Neutrophil (primary cell): Measurements from ENCODE around the gene SENP8.

Experiments
- H3K27ac ChIP-seq: fragments of 200-600 bp; sonication (generic); 2 replicates; pipeline ENCODE4 v1.5.1; 2016; ENCODE audit warnings: mild to moderate bottlenecking, moderate library complexity
- H3K27me3 ChIP-seq: fragments of 200-600 bp; sonication (generic); 2 replicates; pipeline ENCODE4 v1.6.0; 2016; ENCODE audit warnings: mild to moderate bottlenecking
- H3K36me3 ChIP-seq: fragments of 200-600 bp; sonication (generic); 2 replicates; pipeline ENCODE4 v1.5.1; 2017
- H3K4me1 ChIP-seq, 2 experiments: fragments of 200-600 bp in 1 of 2; sonication (generic) in 1 of 2; 1 replicate in 1 of 2; 2 replicates in 1 of 2; pipeline versions ENCODE4 v1.5.1 to v1.6.1; 2013 to 2016; ENCODE audit warnings: low read depth in 1 of 2, low read length in 1 of 2, mild to moderate bottlenecking in 1 of 2, moderate library complexity in 1 of 2; ENCODE audit not compliant: control insufficient read depth in 1 of 2, insufficient read depth in 1 of 2
- H3K4me3 ChIP-seq, 2 experiments: fragments of 200-600 bp in 1 of 2; sonication (generic) in 1 of 2; 1 replicate in 1 of 2; 2 replicates in 1 of 2; pipeline ENCODE4 v1.5.1; 2013 to 2016; ENCODE audit warnings: low read depth in 1 of 2, low read length in 1 of 2, mild to moderate bottlenecking in 1 of 2, moderate library complexity in 1 of 2
- H3K9me3 ChIP-seq: fragments of 200-600 bp; sonication (generic); 2 replicates; pipeline ENCODE4 v1.5.1; 2016
- CTCF ChIP-seq: fragments of 200-600 bp; sonication (generic); IDR thresholded peaks from 2 replicates; pipeline ENCODE4 v1.5.1; 2016; ENCODE audit warnings: antibody characterized with exemption

The SENP8 gene

GRCh38 chr15:72183781-72184164 is 65.6 kb downstream of the SENP8 start:
- Histone ChIP-seq H3K27ac (no peak overlapping the region), H3K4me3 (no peak overlapping the region), H3K4me1 (no peaks in the 10 kb centered on the region), H3K9me3 (no peaks in the 10 kb centered on the region), H3K27me3 (peaks cover 62% of the 10 kb centered on the region), H3K36me3 (no peaks in the 10 kb centered on the region)
- TF ChIP-seq CTCF, result no peak

- H3K4me3 ChIP-seq, result no peak overlapping the region
- peaks cover 67% of the 10 kb centered on the region for H3K27me3 ChIP-seq
- TF ChIP-seq CTCF, result no peak
- no peak overlapping the region for H3K27ac ChIP-seq
- no peaks in the 10 kb centered on the region for H3K9me3 ChIP-seq
- H3K4me1 ChIP-seq, result no peaks in the 10 kb centered on the region
- no peaks in the 10 kb centered on the region for H3K36me3 ChIP-seq
These were observed 66.1 kb downstream of the SENP8 start for GRCh38 chr15:72184165-72184811.

GRCh38 chr15:72189250-72189902 is 71.2 kb downstream of the SENP8 start:
- Histone ChIP-seq H3K4me1 (no peaks in the 10 kb centered on the region), H3K4me3 (no peak overlapping the region), H3K36me3 (no peaks in the 10 kb centered on the region), H3K27me3 (peaks cover 78% of the 10 kb centered on the region), H3K27ac (no peak overlapping the region), H3K9me3 (no peaks in the 10 kb centered on the region)
- no peak for TF ChIP-seq CTCF

GRCh38 chr15:72192416-72192815 is 74.2 kb downstream of the SENP8 start:
- Histone ChIP-seq H3K27ac (no peak overlapping the region), H3K27me3 (peaks cover 64% of the 10 kb centered on the region), H3K4me1 (peaks cover 19 to 20% of the 10 kb centered on the region in 2 experiments), H3K36me3 (no peaks in the 10 kb centered on the region), H3K4me3 (no peak overlapping the region), H3K9me3 (no peaks in the 10 kb centered on the region)
- no peak for TF ChIP-seq CTCF
